SK-N-SH treated with all-trans-retinoic acid at 6 μM for 48 hours (cell line): ENCODE measurements around the gene PPP1R14D.

Source experiments
- ATAC-seq: fragments of 200-7000 bp; cut with Tn5 transposase; 3 replicates; pipeline ENCODE4 v1.9.1; 2020; ENCODE audit warnings: mild to moderate bottlenecking, moderate library complexity
- ARNTL ChIP-seq: fragments of 450-650 bp; formaldehyde crosslinking; IDR thresholded peaks from 2 replicates; pipeline ENCODE4 v1.5.0; 2020; ENCODE audit warnings: low read depth, mild to moderate bottlenecking, moderate library complexity, borderline replicate concordance
- BACH2 ChIP-seq: fragments of 250-450 bp; sonication (Bioruptor Pico); IDR thresholded peaks from 2 replicates; pipeline ENCODE4 v1.9.0; 2021; ENCODE audit warnings: mild to moderate bottlenecking, borderline replicate concordance
- CSDC2 ChIP-seq: fragments of 250-450 bp; sonication (Bioruptor Pico); IDR thresholded peaks from 2 replicates; pipeline ENCODE4 v1.5.0; 2020; ENCODE audit warnings: mild to moderate bottlenecking, moderate library complexity
- ESRRG ChIP-seq: fragments of 250-450 bp; sonication (Bioruptor Pico); IDR thresholded peaks from 2 replicates; pipeline ENCODE4 v1.6.1; 2021; ENCODE audit warnings: mild to moderate bottlenecking
- GLIS3 ChIP-seq: fragments of 250-450 bp; sonication (Bioruptor Pico); IDR thresholded peaks from 2 replicates; pipeline ENCODE4 v1.5.0; 2020; ENCODE audit warnings: mild to moderate bottlenecking, moderate library complexity
- ISL1 ChIP-seq: fragments of 250-450 bp; sonication (Bioruptor Pico); IDR thresholded peaks from 2 replicates; pipeline ENCODE4 v2.1.2; 2022; ENCODE audit warnings: mild to moderate bottlenecking, moderate library complexity
- OSR1 ChIP-seq: fragments of 250-450 bp; sonication (Bioruptor Pico); IDR thresholded peaks from 2 replicates; pipeline ENCODE4 v1.8.0; 2022; ENCODE audit warnings: moderate library complexity, mild to moderate bottlenecking, inconsistent platforms
- PPARA ChIP-seq: fragments of 250-450 bp; sonication (Bioruptor Pico); IDR thresholded peaks from 2 replicates; pipeline ENCODE4 v1.5.0; 2020; ENCODE audit warnings: mild to moderate bottlenecking, borderline replicate concordance
- RARB ChIP-seq: fragments of 250-450 bp; sonication (Bioruptor Pico); IDR thresholded peaks from 2 replicates; pipeline ENCODE4 v1.8.0; 2021; ENCODE audit warnings: mild to moderate bottlenecking, moderate library complexity
- SNAI2 ChIP-seq: fragments of 250-450 bp; sonication (Bioruptor Pico); IDR thresholded peaks from 2 replicates; pipeline ENCODE4 v1.5.0; 2020; ENCODE audit warnings: mild to moderate bottlenecking, moderate library complexity
- ZC3H10 ChIP-seq: fragments of 250-450 bp; sonication (Bioruptor Pico); IDR thresholded peaks from 2 replicates; pipeline ENCODE4 v1.5.1; 2021; ENCODE audit warnings: mild to moderate bottlenecking, moderate library complexity
- ZFP3 ChIP-seq: fragments of 250-450 bp; sonication (Bioruptor Pico); IDR thresholded peaks from 2 replicates; pipeline ENCODE4 v1.5.0; 2020; ENCODE audit warnings: mild to moderate bottlenecking, moderate library complexity
- ZFP30 ChIP-seq: fragments of 450-650 bp; formaldehyde crosslinking; IDR thresholded peaks from 2 replicates; pipeline ENCODE4 v1.5.0; 2022; ENCODE audit warnings: mild to moderate bottlenecking, moderate library complexity
- ZNF565 ChIP-seq: fragments of 450-650 bp; formaldehyde crosslinking; conservative IDR thresholded peaks from 2 replicates; pipeline ENCODE4 v1.5.0; 2020; ENCODE audit warnings: low read depth, mild to moderate bottlenecking, moderate library complexity
- ZNF70 ChIP-seq: fragments of 450-650 bp; formaldehyde crosslinking; IDR thresholded peaks from 2 replicates; pipeline ENCODE4 v1.5.0; 2020; ENCODE audit warnings: mild to moderate bottlenecking, moderate library complexity
- ZNF8 ChIP-seq: fragments of 450-650 bp; formaldehyde crosslinking; IDR thresholded peaks from 2 replicates; pipeline ENCODE4 v1.5.0; 2020; ENCODE audit warnings: mild to moderate bottlenecking, moderate library complexity
- TF ChIP-seq, protein P1 (sequence below): fragments of 250-450 bp; sonication (Bioruptor Pico); IDR thresholded peaks from 2 replicates; pipeline ENCODE4 v1.8.0; 2021; ENCODE audit warnings: low read depth, mild to moderate bottlenecking, moderate library complexity, borderline replicate concordance
- TF ChIP-seq, protein P2 (sequence below): fragments of 250-450 bp; sonication (Bioruptor Pico); IDR thresholded peaks from 2 replicates; pipeline ENCODE4 v1.5.1; 2021; ENCODE audit warnings: mild to moderate bottlenecking, moderate library complexity
- TF ChIP-seq, protein P3 (sequence below): fragments of 250-450 bp; sonication (Bioruptor Pico); IDR thresholded peaks from 2 replicates; pipeline ENCODE4 v1.8.0; 2020; ENCODE audit warnings: mild to moderate bottlenecking, moderate library complexity, borderline replicate concordance
- TF ChIP-seq, protein P4 (sequence below): fragments of 250-450 bp; sonication (Bioruptor Pico); IDR thresholded peaks from 2 replicates; pipeline ENCODE4 v1.5.1; 2020; ENCODE audit warnings: low read depth, mild to moderate bottlenecking, moderate library complexity
- TF ChIP-seq, protein P5 (sequence below): fragments of 250-450 bp; sonication (Bioruptor Pico); IDR thresholded peaks from 2 replicates; pipeline ENCODE4 v1.5.0; 2020; ENCODE audit warnings: mild to moderate bottlenecking, moderate library complexity

The PPP1R14D gene

DNA sequence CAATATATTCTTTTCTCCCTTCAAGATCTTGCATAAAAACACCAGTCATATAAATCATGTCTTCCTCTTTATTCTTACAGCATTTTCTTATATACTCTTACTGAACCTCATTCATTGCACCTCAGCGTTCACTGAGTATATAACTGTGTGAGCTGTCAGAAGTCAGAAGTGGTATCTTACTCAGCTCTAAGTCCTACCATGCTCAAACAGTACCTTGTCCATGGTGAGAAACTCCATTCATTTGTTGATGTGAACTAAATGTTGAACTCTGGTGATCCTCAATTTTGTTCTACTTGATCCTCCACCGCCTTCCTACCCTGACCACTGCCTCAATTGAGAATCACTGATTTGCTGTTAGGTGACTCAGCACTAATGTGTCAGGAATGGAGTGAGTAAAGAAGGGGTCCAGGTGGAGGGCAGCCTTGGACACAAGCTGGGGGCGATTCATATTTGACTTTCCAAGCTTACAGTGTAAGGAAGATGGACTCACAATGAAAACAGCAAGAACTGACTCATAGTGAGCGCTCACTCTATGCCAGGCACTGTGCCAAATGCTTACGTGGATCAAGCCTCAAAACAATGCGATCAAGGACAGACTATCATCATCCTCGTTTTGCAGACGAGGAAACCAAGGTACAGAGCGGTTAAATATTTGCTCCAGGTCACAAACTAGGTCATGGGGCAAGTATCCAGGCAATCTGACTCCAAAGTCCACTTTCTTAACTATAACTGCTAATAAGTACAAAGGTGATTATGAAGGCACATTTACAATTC lies 35.1 kb downstream of the PPP1R14D start (continued):
- TF ChIP-seq, protein P1, sequence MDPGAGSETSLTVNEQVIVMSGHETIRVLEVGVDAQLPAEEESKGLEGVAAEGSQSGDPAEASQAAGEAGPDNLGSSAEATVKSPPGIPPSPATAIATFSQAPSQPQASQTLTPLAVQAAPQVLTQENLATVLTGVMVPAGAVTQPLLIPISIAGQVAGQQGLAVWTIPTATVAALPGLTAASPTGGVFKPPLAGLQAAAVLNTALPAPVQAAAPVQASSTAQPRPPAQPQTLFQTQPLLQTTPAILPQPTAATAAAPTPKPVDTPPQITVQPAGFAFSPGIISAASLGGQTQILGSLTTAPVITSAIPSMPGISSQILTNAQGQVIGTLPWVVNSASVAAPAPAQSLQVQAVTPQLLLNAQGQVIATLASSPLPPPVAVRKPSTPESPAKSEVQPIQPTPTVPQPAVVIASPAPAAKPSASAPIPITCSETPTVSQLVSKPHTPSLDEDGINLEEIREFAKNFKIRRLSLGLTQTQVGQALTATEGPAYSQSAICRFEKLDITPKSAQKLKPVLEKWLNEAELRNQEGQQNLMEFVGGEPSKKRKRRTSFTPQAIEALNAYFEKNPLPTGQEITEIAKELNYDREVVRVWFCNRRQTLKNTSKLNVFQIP (CRISPR knock-in tag): no peak
- TF ChIP-seq BACH2 (CRISPR knock-in tag): no peak
- TF ChIP-seq, all 23 proteins: peak for 0

DNA sequence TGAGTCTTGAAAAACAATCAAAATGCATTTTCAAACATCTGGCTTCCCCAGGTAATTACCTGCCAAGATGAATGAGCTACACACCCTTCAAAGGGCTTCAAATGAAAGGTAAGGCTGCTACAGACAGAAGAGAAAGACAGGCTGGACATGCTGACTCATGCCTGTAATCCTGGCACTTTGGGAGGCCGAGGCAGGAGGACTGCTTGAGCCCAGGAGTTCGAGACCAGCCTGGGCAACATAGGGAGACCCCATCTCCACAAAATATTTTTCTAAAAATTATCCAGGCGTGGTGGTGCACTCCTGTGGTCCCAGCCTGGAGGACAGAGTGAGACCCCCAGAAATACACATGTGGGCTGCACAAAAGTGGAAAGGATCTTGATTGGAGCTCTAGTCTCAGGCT lies 36.1 kb downstream of the PPP1R14D start:
- no peak for ATAC-seq
- TF ChIP-seq ESRRG: no peak
- no peak for TF ChIP-seq ZC3H10
- TF ChIP-seq ZFP3 (CRISPR knock-in tag): no peak
- TF ChIP-seq, all 23 proteins: peak for 0

DNA sequence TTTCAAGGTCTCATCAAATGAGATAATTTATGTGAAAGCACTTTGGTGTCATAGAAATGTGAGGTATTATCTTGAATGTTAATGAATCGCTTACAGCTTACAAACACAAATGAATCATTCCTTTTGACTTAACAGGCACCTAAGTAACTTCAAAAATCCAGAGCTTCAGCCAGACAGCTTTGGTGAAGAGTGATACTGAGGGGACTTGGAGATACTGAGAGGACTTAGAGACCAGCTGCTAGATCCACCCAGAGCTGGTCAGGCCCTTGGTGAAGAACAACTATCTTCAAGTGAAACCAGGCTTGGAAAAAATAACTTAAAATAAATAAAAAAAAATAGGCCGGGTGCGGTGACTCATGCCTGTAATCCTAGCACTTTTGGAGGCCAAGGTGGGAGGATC lies 37.8 kb downstream of the PPP1R14D start:
- ATAC-seq: no peak

DNA sequence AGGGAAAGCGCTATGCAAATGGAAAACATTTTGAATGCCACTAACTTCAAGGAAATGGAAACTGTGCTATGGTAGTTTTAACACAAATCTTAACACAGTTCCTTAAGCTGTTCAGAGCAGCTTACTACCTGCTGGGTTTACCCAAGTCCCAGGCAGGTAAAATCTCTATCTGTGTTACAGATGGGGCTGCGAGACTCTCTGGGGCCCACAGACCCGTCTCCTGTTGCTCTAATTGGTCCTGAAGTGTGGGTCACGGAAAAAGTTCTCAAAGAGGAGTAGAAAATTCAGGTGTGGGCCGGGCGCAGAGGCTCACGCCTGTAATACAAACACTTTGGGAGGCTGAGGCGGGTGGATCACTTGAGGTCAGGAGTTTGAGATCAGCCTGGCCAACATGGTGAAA lies 38.5 kb downstream of the PPP1R14D start:
- ATAC-seq: no peak
- TF ChIP-seq PPARA (no peak), ZFP30 (CRISPR knock-in tag) (no peak), RARB (CRISPR knock-in tag) (no peak), SNAI2 (CRISPR knock-in tag) (no peak), ZC3H10 (no peak), ZNF565 (CRISPR knock-in tag) (no peak), GLIS3 (CRISPR knock-in tag) (no peak), CSDC2 (CRISPR knock-in tag) (no peak), ZNF8 (no peak), ZNF70 (CRISPR knock-in tag) (no peak), ISL1 (CRISPR knock-in tag) (no peak), OSR1 (CRISPR knock-in tag) (no peak), ESRRG (no peak), BACH2 (CRISPR knock-in tag) (no peak), ZFP3 (CRISPR knock-in tag) (no peak)
- TF ChIP-seq, protein P2, sequence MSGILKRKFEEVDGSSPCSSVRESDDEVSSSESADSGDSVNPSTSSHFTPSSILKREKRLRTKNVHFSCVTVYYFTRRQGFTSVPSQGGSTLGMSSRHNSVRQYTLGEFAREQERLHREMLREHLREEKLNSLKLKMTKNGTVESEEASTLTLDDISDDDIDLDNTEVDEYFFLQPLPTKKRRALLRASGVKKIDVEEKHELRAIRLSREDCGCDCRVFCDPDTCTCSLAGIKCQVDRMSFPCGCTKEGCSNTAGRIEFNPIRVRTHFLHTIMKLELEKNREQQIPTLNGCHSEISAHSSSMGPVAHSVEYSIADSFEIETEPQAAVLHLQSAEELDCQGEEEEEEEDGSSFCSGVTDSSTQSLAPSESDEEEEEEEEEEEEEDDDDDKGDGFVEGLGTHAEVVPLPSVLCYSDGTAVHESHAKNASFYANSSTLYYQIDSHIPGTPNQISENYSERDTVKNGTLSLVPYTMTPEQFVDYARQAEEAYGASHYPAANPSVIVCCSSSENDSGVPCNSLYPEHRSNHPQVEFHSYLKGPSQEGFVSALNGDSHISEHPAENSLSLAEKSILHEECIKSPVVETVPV (CRISPR knock-in tag): no peak
- TF ChIP-seq, protein P3, sequence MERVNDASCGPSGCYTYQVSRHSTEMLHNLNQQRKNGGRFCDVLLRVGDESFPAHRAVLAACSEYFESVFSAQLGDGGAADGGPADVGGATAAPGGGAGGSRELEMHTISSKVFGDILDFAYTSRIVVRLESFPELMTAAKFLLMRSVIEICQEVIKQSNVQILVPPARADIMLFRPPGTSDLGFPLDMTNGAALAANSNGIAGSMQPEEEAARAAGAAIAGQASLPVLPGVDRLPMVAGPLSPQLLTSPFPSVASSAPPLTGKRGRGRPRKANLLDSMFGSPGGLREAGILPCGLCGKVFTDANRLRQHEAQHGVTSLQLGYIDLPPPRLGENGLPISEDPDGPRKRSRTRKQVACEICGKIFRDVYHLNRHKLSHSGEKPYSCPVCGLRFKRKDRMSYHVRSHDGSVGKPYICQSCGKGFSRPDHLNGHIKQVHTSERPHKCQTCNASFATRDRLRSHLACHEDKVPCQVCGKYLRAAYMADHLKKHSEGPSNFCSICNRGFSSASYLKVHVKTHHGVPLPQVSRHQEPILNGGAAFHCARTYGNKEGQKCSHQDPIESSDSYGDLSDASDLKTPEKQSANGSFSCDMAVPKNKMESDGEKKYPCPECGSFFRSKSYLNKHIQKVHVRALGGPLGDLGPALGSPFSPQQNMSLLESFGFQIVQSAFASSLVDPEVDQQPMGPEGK (CRISPR knock-in tag): no peak

More for the DNA sequence above, 37.8 kb downstream of the PPP1R14D start:
- no peak for TF ChIP-seq CSDC2 (CRISPR knock-in tag)
- TF ChIP-seq ZC3H10: no peak
- no peak for TF ChIP-seq ZFP30 (CRISPR knock-in tag)
- no peak for TF ChIP-seq GLIS3 (CRISPR knock-in tag)
- TF ChIP-seq, protein P4, sequence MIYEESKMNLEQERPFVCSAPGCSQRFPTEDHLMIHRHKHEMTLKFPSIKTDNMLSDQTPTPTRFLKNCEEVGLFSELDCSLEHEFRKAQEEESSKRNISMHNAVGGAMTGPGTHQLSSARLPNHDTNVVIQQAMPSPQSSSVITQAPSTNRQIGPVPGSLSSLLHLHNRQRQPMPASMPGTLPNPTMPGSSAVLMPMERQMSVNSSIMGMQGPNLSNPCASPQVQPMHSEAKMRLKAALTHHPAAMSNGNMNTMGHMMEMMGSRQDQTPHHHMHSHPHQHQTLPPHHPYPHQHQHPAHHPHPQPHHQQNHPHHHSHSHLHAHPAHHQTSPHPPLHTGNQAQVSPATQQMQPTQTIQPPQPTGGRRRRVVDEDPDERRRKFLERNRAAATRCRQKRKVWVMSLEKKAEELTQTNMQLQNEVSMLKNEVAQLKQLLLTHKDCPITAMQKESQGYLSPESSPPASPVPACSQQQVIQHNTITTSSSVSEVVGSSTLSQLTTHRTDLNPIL (CRISPR knock-in tag): no peak
- TF ChIP-seq RARB (CRISPR knock-in tag): no peak
- no peak for TF ChIP-seq BACH2 (CRISPR knock-in tag)
- no peak for TF ChIP-seq ESRRG

DNA sequence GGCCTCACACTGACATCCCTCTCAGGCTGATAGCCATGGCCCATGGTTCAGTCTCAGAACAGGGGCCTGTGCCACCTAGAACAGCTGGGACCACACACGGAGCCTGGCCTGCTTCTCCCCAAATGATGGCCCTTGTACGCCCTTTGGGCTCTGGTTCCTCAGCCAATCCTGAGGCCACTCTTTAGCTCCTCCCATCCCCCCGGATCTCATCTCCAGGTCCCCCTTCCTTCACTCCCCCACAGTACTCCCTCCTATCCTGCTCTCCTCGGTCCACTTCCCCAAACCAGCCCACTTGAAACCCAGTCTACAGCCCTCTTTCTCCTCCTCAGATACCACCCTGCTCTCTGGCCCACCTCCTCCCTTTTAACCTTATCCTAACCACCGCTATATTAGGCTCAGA lies 39.4 kb downstream of the PPP1R14D start:
- no peak for ATAC-seq
- TF ChIP-seq ZNF565 (CRISPR knock-in tag): no peak
- TF ChIP-seq, protein P5, sequence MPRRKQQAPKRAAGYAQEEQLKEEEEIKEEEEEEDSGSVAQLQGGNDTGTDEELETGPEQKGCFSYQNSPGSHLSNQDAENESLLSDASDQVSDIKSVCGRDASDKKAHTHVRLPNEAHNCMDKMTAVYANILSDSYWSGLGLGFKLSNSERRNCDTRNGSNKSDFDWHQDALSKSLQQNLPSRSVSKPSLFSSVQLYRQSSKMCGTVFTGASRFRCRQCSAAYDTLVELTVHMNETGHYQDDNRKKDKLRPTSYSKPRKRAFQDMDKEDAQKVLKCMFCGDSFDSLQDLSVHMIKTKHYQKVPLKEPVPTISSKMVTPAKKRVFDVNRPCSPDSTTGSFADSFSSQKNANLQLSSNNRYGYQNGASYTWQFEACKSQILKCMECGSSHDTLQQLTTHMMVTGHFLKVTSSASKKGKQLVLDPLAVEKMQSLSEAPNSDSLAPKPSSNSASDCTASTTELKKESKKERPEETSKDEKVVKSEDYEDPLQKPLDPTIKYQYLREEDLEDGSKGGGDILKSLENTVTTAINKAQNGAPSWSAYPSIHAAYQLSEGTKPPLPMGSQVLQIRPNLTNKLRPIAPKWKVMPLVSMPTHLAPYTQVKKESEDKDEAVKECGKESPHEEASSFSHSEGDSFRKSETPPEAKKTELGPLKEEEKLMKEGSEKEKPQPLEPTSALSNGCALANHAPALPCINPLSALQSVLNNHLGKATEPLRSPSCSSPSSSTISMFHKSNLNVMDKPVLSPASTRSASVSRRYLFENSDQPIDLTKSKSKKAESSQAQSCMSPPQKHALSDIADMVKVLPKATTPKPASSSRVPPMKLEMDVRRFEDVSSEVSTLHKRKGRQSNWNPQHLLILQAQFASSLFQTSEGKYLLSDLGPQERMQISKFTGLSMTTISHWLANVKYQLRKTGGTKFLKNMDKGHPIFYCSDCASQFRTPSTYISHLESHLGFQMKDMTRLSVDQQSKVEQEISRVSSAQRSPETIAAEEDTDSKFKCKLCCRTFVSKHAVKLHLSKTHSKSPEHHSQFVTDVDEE (CRISPR knock-in tag): no peak
- TF ChIP-seq ZC3H10: no peak
- TF ChIP-seq, protein P2 (CRISPR knock-in tag): no peak
- TF ChIP-seq, protein P3 (CRISPR knock-in tag): no peak
- TF ChIP-seq GLIS3 (CRISPR knock-in tag): no peak
- no peak for TF ChIP-seq ZFP3 (CRISPR knock-in tag)
- TF ChIP-seq ARNTL: no peak
